HepG2 (cell line): Measurements from ENCODE around the gene OR1S2. TPM values are rescaled to one million over a fixed set of nuclear protein-coding genes. Genes with fewer than 3 reads are reported as not detected.

Source experiments
- EEA1 ChIP-seq: sonication (generic); formaldehyde crosslinking; IDR thresholded peaks from 2 replicates; pipeline ENCODE4 v1.5.1; 2020; ENCODE audit warnings: mild to moderate bottlenecking, missing genetic modification reagents, borderline replicate concordance
- JUND ChIP-seq: sonication (generic); formaldehyde crosslinking; IDR thresholded peaks from 2 replicates; pipeline ENCODE4 v1.8.0; 2022; ENCODE audit warnings: mild to moderate bottlenecking, missing genetic modification reagents
- MTF2 ChIP-seq: sonication (generic); formaldehyde crosslinking; IDR thresholded peaks from 2 replicates; pipeline ENCODE4 v1.5.0; 2020; ENCODE audit warnings: missing genetic modification reagents, borderline replicate concordance
- SMARCC2 ChIP-seq: fragments of 450-650 bp; IDR thresholded peaks from 2 replicates; pipeline ENCODE4 v1.6.1; 2017; ENCODE audit warnings: antibody characterized with exemption, mild to moderate bottlenecking
- TMF1 ChIP-seq: sonication (generic); formaldehyde crosslinking; IDR thresholded peaks from 2 replicates; pipeline ENCODE4 v1.8.1; 2022; ENCODE audit warnings: low read depth, missing genetic modification reagents
- WIZ ChIP-seq: sonication (generic); formaldehyde crosslinking; IDR thresholded peaks from 2 replicates; pipeline ENCODE4 v1.5.1; 2020; ENCODE audit warnings: mild to moderate bottlenecking, missing genetic modification reagents
- ZBTB43 ChIP-seq: sonication (generic); formaldehyde crosslinking; conservative IDR thresholded peaks from 2 replicates; pipeline ENCODE4 v1.4.0; 2020; ENCODE audit warnings: missing genetic modification reagents
- ZFP82 ChIP-seq: sonication (generic); formaldehyde crosslinking; IDR thresholded peaks from 2 replicates; pipeline ENCODE4 v1.5.1; 2020; ENCODE audit warnings: mild to moderate bottlenecking, missing genetic modification reagents, borderline replicate concordance
- ZNF333 ChIP-seq: sonication (generic); formaldehyde crosslinking; IDR thresholded peaks from 2 replicates; pipeline ENCODE4 v1.4.0; 2020; ENCODE audit warnings: mild to moderate bottlenecking, missing genetic modification reagents, borderline replicate concordance
- ZNF33B ChIP-seq: sonication (generic); formaldehyde crosslinking; IDR thresholded peaks from 2 replicates; pipeline ENCODE4 v1.5.1; 2020; ENCODE audit warnings: mild to moderate bottlenecking, missing genetic modification reagents
- ZNF512 ChIP-seq: sonication (generic); formaldehyde crosslinking; IDR thresholded peaks from 2 replicates; pipeline ENCODE4 v1.4.0; 2020; ENCODE audit warnings: mild to moderate bottlenecking, missing genetic modification reagents
- ZNF577 ChIP-seq: sonication (generic); formaldehyde crosslinking; IDR thresholded peaks from 2 replicates; pipeline ENCODE4 v1.4.0; 2020; ENCODE audit warnings: mild to moderate bottlenecking, low read depth, missing genetic modification reagents, borderline replicate concordance
- ZNF609 ChIP-seq: sonication (generic); formaldehyde crosslinking; IDR thresholded peaks from 2 replicates; pipeline ENCODE4 v1.4.0; 2020; ENCODE audit warnings: mild to moderate bottlenecking, missing genetic modification reagents, borderline replicate concordance
- ZXDC ChIP-seq: sonication (generic); formaldehyde crosslinking; IDR thresholded peaks from 2 replicates; pipeline ENCODE4 v1.5.0; 2020; ENCODE audit warnings: mild to moderate bottlenecking, missing genetic modification reagents
- polyA plus RNA-seq, 8 experiments: library from polyadenylated mRNA; depleted of rRNA in 3 of 8; stranded (reverse) in 7 of 8; unstranded in 1 of 8; fragments of >200 nt; fragmentation: Illumina TruSeq in 4 of 8; extraction: Trizol in 4 of 8; gene quantifications; 2 replicates each; pipeline versions ENCODE4 v1.2.1 to v1.2.3, GENCODE V29; 2011 to 2016; ENCODE audit warnings: low read depth in 4 of 8, missing spikeins in 1 of 8, mixed read lengths in 1 of 8; ENCODE audit not compliant: insufficient read depth in 1 of 8
- total RNA-seq, 5 experiments: library from RNA; depleted of rRNA; stranded (reverse); fragments of >200 nt; fragmentation: Illumina TruSeq; extraction: Trizol; gene quantifications; 2 replicates each; pipeline ENCODE4 v1.2.3, GENCODE V29; 2016; ENCODE audit warnings: low read depth in 1 of 5

Gene OR1S2
- total and polyA plus RNA-seq, 2 of the 13 experiments (the other 11 are each of a cell fraction or from before 2014, with no cell fraction given) = not detected

GRCh38 chr11:58165504-58166106, 38.3 kb downstream of the OR1S2 start (continued):
- TF ChIP-seq ZXDC = no peak
- no peak for TF ChIP-seq ZFP82 (CRISPR knock-in tag)
- no peak for TF ChIP-seq EEA1 (CRISPR knock-in tag)
- no peak for TF ChIP-seq SMARCC2
- 0 out of 2 replicates have a peak, but pooled peaks have one; percentile 46 for TF ChIP-seq TMF1
- TF ChIP-seq MTF2 (CRISPR knock-in tag) = no peak
- TF ChIP-seq ZNF512 (CRISPR knock-in tag) = no peak
- TF ChIP-seq ZNF609 (CRISPR knock-in tag) = peak; percentile 93
- no peak for TF ChIP-seq ZNF577 (CRISPR knock-in tag)
- TF ChIP-seq ZNF33B (CRISPR knock-in tag) = no peak
- TF ChIP-seq ZNF333 = no peak
- no peak for TF ChIP-seq WIZ (CRISPR knock-in tag)
- TF ChIP-seq ZBTB43 = no peak
- TF ChIP-seq JUND (CRISPR knock-in tag) = no peak
